Psoas muscle (tissue), 8 donors: ENCODE data around the gene GJB6. TPM values are rescaled to one million over a fixed set of nuclear protein-coding genes. Genes with fewer than 3 reads are reported as not detected.

ENCODE experiments used
- ATAC-seq, 4 donors: fragments of 200-7000 bp; cut with Tn5 transposase; one replicate each; pipeline ENCODE4 v1.9.1; 2020; ENCODE audit warnings: moderate library complexity in 3 of 4, mild to moderate bottlenecking in 2 of 4
- DNase-seq, 2 donors: peaks; one replicate each; pipeline ENCODE4 v3.0.0-alpha.2; 2020
- H3K27ac ChIP-seq: fragments of 200-600 bp; one replicate; pipeline ENCODE4 v1.8.0; 2022
- H3K27me3 ChIP-seq, 3 donors: fragments of 200-600 bp in 1 of 3; one replicate each; pipeline versions ENCODE4 v1.6.1 to v1.8.0; 2013 to 2022; ENCODE audit warnings: low read length in 2 of 3, mild to moderate bottlenecking in 2 of 3, moderate library complexity in 1 of 3; ENCODE audit not compliant: insufficient read depth in 3 of 3
- H3K36me3 ChIP-seq, 2 donors: fragments of 200-600 bp in 1 of 2; one replicate each; pipeline versions ENCODE4 v1.6.1 to v1.8.0; 2013 to 2022; ENCODE audit warnings: low read depth in 1 of 2, mild to moderate bottlenecking in 1 of 2, moderate library complexity in 1 of 2; ENCODE audit not compliant: insufficient read depth in 1 of 2
- H3K4me1 ChIP-seq: fragments of 200-600 bp; one replicate; pipeline ENCODE4 v1.8.0; 2022
- H3K4me3 ChIP-seq: fragments of 200-600 bp; one replicate; pipeline ENCODE4 v1.8.0; 2022; ENCODE audit warnings: mild to moderate bottlenecking
- H3K9me3 ChIP-seq: fragments of 200-600 bp; one replicate; pipeline ENCODE4 v1.8.0; 2022
- WGBS, 3 donors: extraction: QIAGEN DNeasy Blood & Tissue Kit; methylation state at CpG; one replicate each; pipeline versions ENCODE4 v1.1.6 to v1.1.7; 2013; 5-methylcytosine and 5-hydroxymethylcytosine counted together
- intact Hi-C, 2 donors: fragments of 100-400 bp; cut with DNase I; formaldehyde crosslinking; loops; one replicate each; pipeline versions ENCODE4 v1.11.0 to v1.14.2; 2022
- polyA plus RNA-seq, 3 donors: library from polyadenylated mRNA; stranded (reverse); fragments of 200-250 nt; gene quantifications; one replicate each; pipeline ENCODE4 v1.2.3, GENCODE V29; 2013
- total RNA-seq, 4 donors: library from RNA; stranded (reverse); fragmentation: NEBNext Ultra II Directional in 2 of 4; extraction: Animal tissue kit (Norgen Biotek cat#: 25700) in 2 of 4; gene quantifications; one replicate each; pipeline versions ENCODE4 v1.2.1 to v1.2.4, GENCODE V29; 2021 to 2023
- TF ChIP-seq, protein P1 (sequence below): fragments of 200-600 bp; IDR thresholded peaks from one replicate; pipeline ENCODE4 v1.8.0; 2022; ENCODE audit warnings: antibody characterized with exemption
- donor health status: healthy with polysubstance abuse.
- donor health status: DM: no; HTN: no; CAD: no; lungs with moderate emphysema.
- donor health status: Bipolar disorder and iron deficiency.
- donor health status: healthy.
- donor health status: DM: yes; HTN: yes; CAD: no.
- donor health status: DM: no; HTN: no; CAD: no.
- donor health status: DM: no; HTN: no; CAD: no.
- donor health status: DM: yes; HTN: yes; CAD: no.

GJB6 gene
- total and polyA plus RNA-seq, 7 donors, result 0.03 TPM; not detected in 6

GRCh38 chr13:20193907-20194631 is 38.0 kb downstream of the GJB6 start:
- Histone ChIP-seq H3K36me3 (no peaks in the 10 kb centered on the region), H3K9me3 (no peaks in the 10 kb centered on the region), H3K4me1 (peaks cover 26% of the 10 kb centered on the region), H3K4me3 (peak overlapping the region; percentile 71), H3K27ac (no peak overlapping the region), H3K27me3 (peaks cover 2 to 66% (median 31%) of the 10 kb centered on the region in 3 donors)
- no peak for DNase-seq
- no peak for ATAC-seq
- 8 to 11% (median 9%) methylated on average over 27 of the region's 27 CpGs for WGBS, 3 donors
- TF ChIP-seq, protein P1, sequence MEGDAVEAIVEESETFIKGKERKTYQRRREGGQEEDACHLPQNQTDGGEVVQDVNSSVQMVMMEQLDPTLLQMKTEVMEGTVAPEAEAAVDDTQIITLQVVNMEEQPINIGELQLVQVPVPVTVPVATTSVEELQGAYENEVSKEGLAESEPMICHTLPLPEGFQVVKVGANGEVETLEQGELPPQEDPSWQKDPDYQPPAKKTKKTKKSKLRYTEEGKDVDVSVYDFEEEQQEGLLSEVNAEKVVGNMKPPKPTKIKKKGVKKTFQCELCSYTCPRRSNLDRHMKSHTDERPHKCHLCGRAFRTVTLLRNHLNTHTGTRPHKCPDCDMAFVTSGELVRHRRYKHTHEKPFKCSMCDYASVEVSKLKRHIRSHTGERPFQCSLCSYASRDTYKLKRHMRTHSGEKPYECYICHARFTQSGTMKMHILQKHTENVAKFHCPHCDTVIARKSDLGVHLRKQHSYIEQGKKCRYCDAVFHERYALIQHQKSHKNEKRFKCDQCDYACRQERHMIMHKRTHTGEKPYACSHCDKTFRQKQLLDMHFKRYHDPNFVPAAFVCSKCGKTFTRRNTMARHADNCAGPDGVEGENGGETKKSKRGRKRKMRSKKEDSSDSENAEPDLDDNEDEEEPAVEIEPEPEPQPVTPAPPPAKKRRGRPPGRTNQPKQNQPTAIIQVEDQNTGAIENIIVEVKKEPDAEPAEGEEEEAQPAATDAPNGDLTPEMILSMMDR, result no peak
- intact Hi-C loops, result loop anchor here in 1 of 2 donors (2.0 kb wide), 1 partner anchor 295 kb away; no protein-coding TSS in a partner anchor

GRCh38 chr13:20193162-20193906 is 38.8 kb downstream of the GJB6 start:
- no peaks in the 10 kb centered on the region for H3K9me3 ChIP-seq
- ATAC-seq (peak in 1 of 4 donors; percentile 16), DNase-seq (no peak)
- intact Hi-C loops, result no loop called here
- peak overlapping the region; percentile 71 for H3K4me3 ChIP-seq
- 1 to 2% (median 1%) methylated on average over 52 to 53 of the region's 53 CpGs for WGBS, 3 donors
- no peak overlapping the region for H3K27ac ChIP-seq
- peaks cover 2 to 66% (median 31%) of the 10 kb centered on the region in 3 donors for H3K27me3 ChIP-seq
- TF ChIP-seq, protein P1, result no peak
- H3K4me1 ChIP-seq, result peaks cover 26% of the 10 kb centered on the region
- H3K36me3 ChIP-seq, result no peaks in the 10 kb centered on the region

DNA sequence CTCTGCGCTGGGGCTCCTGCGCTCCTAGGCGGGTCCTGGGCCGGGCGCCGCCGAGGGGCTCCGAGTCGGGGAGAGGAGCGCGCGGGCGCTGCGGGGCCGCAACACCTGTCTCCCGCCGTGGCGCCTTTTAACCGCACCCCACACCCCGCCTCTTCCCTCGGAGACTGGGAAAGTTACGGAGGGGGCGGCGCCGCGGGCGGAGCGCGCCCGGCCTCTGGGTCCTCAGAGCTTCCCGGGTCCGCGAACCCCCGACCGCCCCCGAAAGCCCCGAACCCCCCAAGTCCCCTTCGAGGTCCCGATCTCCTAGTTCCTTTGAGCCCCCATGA is 39.3 kb downstream of the GJB6 start, which contains the start of gene GJB2:
GJB2 (minus strand) TSS at position 103 of the 326 bp plus-strand sequence. CDS start 3,357 bp downstream, outside the sequence.
- ATAC-seq, result peak in 2 of 4 donors; percentile 27 to 29

GRCh38 chr13:20192158-20192835 is 39.8 kb downstream of the GJB6 start:
- H3K27me3 ChIP-seq, result peaks cover 2 to 66% (median 31%) of the 10 kb centered on the region in 3 donors
- H3K4me3 ChIP-seq, result peak overlapping the region; percentile 71
- H3K4me1 ChIP-seq, result peaks cover 26% of the 10 kb centered on the region
- DNase-seq (no peak), ATAC-seq (peak in 2 of 4 donors; percentile 21 to 31)
- no peak overlapping the region for H3K27ac ChIP-seq
- intact Hi-C loops, result no loop called here
- no peaks in the 10 kb centered on the region for H3K36me3 ChIP-seq
- no peaks in the 10 kb centered on the region for H3K9me3 ChIP-seq
- TF ChIP-seq, protein P1, result no peak
- 1 to 2% (median 1%) methylated on average over 68 to 73 of the region's 73 CpGs for WGBS, 3 donors

More for the DNA sequence above, 39.3 kb downstream of the GJB6 start, which contains the start of gene GJB2:
- H3K27ac ChIP-seq, result no peak within 1 kb of the TSS
- H3K36me3 ChIP-seq, result no peaks in the 10 kb centered on the region
- intact Hi-C loops, result no loop called here
- no peaks in the 10 kb centered on the region for H3K9me3 ChIP-seq
- 1% methylated on average over 17 to 39 of the region's 39 CpGs for WGBS, 3 donors
- TF ChIP-seq, protein P1, result no peak
- H3K27me3 ChIP-seq, result peaks cover 2 to 66% (median 31%) of the 10 kb centered on the region in 3 donors
- peaks cover 26% of the 10 kb centered on the region for H3K4me1 ChIP-seq
- DNase-seq, result no peak
- peak within 1 kb of the TSS; percentile 71 for H3K4me3 ChIP-seq
